Vagina (tissue), 2 donors: Measurements from ENCODE around the gene FAT3.

Experiments
- CTCF ChIP-seq, 3 experiments: fragments of 450-650 bp in 2 of 3; fragments of 200-600 bp in 1 of 3; sonication (generic) in 1 of 3; IDR thresholded peaks; one replicate each; pipeline ENCODE4 v1.5.1; 2017 to 2019; ENCODE audit warnings: antibody characterized with exemption in 3 of 3, mild to moderate bottlenecking in 2 of 3, moderate library complexity in 2 of 3
- POLR2A ChIP-seq, 2 donors: fragments of 450-650 bp; IDR thresholded peaks; one replicate each; pipeline ENCODE4 v1.6.1; 2017; ENCODE audit warnings: antibody characterized with exemption in 2 of 2, mild to moderate bottlenecking in 2 of 2, moderate library complexity in 2 of 2
- POLR2AphosphoS5 ChIP-seq, 2 donors: sonication (generic); formaldehyde crosslinking; IDR thresholded peaks; one replicate each; pipeline ENCODE4 v1.9.0; 2017; ENCODE audit warnings: antibody characterized with exemption in 2 of 2, mild to moderate bottlenecking in 2 of 2, low read depth in 1 of 2; ENCODE audit not compliant: insufficient read depth in 1 of 2

- TF ChIP-seq CTCF (IDR thresholded peaks at IDR 0.05) = no peak
- TF ChIP-seq POLR2A (IDR thresholded peaks at IDR 0.05) = no peak
- TF ChIP-seq POLR2AphosphoS5 (IDR thresholded peaks at IDR 0.05; ENCODE audit: insufficient read depth in 1 of 2, low read depth in 1 of 2) = no peak
These were observed 29.3 kb downstream of the FAT3 start for GRCh38 chr11:92253945-92254344.
